ENCODE measurements around the gene ESPNL.
"Not testable (repeated sequence)": the region's sequence is repeated elsewhere in the genome, so short reads cannot be mapped to it uniquely, and the experiment has no call there.

ESPNL gene

DNA sequence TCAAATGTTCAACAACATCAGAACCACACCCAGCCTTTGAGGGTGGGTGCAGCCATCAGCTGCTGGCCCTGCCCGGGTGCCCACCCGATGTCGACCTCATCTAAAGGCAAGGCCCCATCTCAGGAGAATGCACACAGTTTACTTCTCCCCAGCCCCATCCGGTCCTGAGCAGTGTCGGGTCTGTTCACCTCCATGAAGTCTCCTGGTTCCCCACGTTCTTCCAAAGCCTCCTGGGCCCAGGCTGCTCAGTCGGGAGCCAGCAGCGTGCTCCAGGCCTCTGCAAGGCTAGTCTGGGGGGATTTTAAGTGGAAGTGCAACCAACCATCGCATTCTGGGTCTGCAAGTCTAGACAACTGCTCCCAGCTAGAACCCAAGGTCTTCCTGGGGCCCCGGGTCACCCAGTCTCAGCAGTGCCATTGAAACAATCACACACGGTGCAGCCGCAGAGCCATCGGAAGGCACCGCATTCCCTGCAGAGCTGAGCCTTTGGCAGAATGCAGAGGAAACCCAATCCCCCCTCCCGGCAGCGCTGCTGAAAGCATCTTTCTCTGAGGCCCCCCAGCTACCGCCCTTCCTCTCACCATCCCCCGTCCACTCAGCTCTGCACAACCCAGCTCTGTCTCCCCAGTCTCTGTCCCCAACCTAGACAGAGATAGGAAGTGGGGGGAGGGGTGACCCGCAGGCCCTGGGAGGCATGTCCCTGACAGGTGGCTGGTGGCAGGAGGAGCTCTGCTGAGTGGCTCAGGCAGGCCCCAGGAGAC, 8.5 kb downstream of the ESPNL start:
- Histone ChIP-seq H3K27ac (peak overlapping the region; percentile 55), H3K36me3 (no peaks in the 10 kb centered on the region), H3K27me3 (ENCODE audit: insufficient read depth, low read depth, severe bottlenecking) (no peaks in the 10 kb centered on the region), H3K9me3 (ENCODE audit: severe bottlenecking) (peaks cover 8% of the 10 kb centered on the region), H3K4me3 (ENCODE audit: low read depth, low read length) (no peak overlapping the region)
- TF ChIP-seq, protein P1, sequence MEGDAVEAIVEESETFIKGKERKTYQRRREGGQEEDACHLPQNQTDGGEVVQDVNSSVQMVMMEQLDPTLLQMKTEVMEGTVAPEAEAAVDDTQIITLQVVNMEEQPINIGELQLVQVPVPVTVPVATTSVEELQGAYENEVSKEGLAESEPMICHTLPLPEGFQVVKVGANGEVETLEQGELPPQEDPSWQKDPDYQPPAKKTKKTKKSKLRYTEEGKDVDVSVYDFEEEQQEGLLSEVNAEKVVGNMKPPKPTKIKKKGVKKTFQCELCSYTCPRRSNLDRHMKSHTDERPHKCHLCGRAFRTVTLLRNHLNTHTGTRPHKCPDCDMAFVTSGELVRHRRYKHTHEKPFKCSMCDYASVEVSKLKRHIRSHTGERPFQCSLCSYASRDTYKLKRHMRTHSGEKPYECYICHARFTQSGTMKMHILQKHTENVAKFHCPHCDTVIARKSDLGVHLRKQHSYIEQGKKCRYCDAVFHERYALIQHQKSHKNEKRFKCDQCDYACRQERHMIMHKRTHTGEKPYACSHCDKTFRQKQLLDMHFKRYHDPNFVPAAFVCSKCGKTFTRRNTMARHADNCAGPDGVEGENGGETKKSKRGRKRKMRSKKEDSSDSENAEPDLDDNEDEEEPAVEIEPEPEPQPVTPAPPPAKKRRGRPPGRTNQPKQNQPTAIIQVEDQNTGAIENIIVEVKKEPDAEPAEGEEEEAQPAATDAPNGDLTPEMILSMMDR (IDR thresholded peaks at IDR 0.05; ENCODE audit: low read depth, low read length): no peak
- DNase-seq: peak; percentile 91

DNA sequence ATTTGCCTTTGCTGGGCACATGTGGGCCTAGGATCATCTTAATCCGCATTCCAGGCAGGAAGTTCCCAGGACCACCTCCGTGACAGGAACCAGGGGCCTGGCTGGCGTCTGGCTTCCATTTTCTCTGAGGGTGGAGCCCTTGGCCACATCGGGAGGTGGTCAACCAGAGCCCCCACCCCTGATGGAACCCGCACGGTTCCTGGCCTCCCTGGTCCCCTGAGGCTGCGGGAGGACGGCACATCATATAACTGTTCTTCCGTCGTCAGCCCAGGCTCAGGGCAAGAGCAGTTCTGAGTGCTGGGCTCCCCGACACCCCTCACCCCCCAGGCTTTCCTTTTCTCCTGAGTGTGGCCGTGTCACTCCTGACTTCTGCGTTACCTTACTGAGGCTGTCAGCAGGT, 13.5 kb downstream of the ESPNL start:
- peak; percentile 3 for DNase-seq
- Histone ChIP-seq H3K36me3 (no peaks in the 10 kb centered on the region), H3K9me3 (ENCODE audit: severe bottlenecking) (peaks cover 8% of the 10 kb centered on the region), H3K4me3 (ENCODE audit: low read depth, low read length) (no peak overlapping the region), H3K27ac (no peak overlapping the region), H3K27me3 (ENCODE audit: insufficient read depth, low read depth, severe bottlenecking) (no peaks in the 10 kb centered on the region)
- TF ChIP-seq, protein P1 (IDR thresholded peaks at IDR 0.05; ENCODE audit: low read depth, low read length): no peak

DNA sequence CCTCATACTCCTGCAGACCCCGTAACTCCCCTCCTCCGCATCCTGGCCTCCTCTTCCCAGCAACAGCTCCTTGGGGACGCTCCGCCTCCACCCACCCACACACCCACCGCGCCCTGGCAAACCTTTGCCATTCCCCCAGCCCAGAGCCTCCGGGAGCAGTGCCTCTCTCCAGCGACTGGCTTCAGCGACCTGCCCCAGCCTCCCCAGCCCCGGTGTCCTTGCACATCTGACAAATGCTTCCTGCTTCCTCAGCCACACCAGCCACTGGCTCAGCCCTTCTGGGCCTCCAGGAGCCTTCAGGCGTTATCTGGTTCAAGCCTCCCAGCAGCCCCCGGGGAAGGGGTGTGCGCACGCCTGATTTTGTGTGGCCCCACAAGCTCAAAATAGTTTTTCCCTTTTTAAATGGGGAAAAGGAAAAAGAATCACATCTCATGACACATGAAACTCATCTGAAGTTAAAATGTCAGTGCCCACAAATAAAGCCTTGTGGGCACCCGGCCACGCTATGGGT, 14.2 kb downstream of the ESPNL start:
- TF ChIP-seq, protein P1 (IDR thresholded peaks at IDR 0.05; ENCODE audit: low read depth, low read length): no peak
- no peaks in the 10 kb centered on the region for H3K27me3 ChIP-seq (ENCODE audit: insufficient read depth, low read depth, severe bottlenecking)
- no peak overlapping the region for H3K27ac ChIP-seq

DNA sequence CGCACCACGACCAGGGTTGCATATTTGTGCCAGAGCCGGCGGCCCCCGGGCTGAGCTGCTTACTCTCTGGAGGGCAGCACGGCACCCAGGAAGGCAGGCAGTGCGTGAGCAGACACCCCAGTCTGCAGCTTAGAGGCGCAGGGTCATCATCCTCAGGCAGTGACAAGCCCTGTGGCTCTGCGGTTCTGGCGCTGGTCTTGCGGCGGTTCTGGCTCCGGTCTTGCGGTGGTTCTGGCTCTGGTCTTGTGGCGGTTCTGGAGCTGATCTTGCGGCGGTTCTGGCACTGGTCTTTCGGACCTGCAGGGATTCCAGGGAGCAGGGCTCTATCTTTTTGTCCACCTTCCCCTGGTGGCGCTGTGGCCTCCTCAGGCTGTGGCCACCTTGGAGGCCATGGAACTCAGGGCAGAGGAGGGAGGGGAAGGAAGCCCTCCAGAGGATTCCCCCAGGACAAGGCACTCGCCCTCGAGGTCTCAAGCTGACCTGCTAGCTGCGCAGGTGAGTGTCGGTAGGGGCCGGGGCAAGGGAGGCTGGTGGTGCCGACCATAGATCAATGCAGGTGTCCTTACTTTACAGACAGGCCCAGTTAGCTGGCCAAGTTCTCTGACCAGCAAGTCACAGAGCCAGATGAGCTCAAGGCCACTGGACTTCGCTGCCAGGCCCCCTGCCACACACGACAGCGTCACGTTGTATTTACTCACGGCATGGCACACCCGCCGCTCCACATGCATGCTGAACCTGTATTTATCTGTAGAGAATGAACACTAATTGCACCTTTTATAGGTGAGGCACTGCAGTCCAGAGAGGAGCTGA, 14.9 kb downstream of the ESPNL start:
- Histone ChIP-seq H3K36me3 (no peaks in the 10 kb centered on the region), H3K9me3 (ENCODE audit: severe bottlenecking) (peaks cover 8% of the 10 kb centered on the region), H3K27ac (no peak overlapping the region), H3K4me3 (ENCODE audit: low read depth, low read length) (no peak overlapping the region), H3K27me3 (ENCODE audit: insufficient read depth, low read depth, severe bottlenecking) (no peaks in the 10 kb centered on the region)
- no peak for DNase-seq
- TF ChIP-seq, protein P1 (IDR thresholded peaks at IDR 0.05; ENCODE audit: low read depth, low read length): no peak

More for the DNA sequence above, 14.2 kb downstream of the ESPNL start:
- no peak overlapping the region for H3K4me3 ChIP-seq (ENCODE audit: low read depth, low read length)
- H3K36me3 ChIP-seq: no peaks in the 10 kb centered on the region
- H3K9me3 ChIP-seq (ENCODE audit: severe bottlenecking): peaks cover 8% of the 10 kb centered on the region
- no peak for DNase-seq

DNA sequence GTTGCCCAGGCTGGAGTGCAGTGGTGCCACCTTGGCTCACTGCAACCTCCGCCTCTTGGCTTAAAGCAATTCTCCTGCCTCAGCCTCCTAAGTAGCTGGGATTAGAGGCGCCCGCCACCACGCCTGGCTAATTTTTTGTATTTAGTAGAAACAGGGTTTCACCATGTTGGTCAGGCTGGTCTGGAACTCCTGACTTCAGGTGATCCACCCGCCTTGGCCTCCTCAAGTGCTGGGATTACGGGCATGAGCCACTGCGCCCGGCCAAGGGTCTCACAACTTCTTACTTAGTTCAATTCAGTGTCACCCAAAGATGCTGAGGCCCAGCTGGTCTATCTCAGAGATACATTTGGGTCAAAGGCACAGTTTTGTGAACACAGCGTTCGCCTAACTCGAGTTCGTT, 15.6 kb downstream of the ESPNL start:
- not testable (repeated sequence) for H3K9me3 ChIP-seq (ENCODE audit: severe bottlenecking); DNase-seq; H3K27me3 ChIP-seq (ENCODE audit: insufficient read depth, low read depth, severe bottlenecking); H3K4me3 ChIP-seq (ENCODE audit: low read depth, low read length); H3K27ac ChIP-seq; H3K36me3 ChIP-seq

All from WERI-Rb-1 (cell line).